Measurements from ENCODE around the gene TMEM236.
A peak's percentile ranks its signal among the peaks of the same experiment; 100 is the strongest.

TMEM236 gene

DNA sequence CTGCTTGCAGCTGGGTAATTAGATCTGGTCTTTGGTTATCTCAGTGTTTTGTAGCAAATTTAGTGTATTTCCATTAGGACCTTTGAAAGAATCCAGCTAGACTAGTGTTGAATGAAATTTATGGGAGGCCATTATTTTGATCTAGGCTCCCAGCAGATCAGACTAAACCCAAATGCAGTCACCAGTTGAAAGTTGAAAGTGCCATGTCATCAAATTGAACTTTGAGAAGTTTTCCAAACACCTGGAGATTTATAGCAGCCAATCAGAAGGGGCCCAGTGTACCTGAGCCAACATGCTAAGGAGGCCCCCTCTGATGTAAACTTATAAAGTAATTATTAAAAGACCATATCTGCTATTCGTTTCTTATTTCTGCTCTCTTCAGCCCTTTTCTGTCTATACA lies 11.3 kb upstream of the TMEM236 start:
- no peak for FAIRE-seq

DNA sequence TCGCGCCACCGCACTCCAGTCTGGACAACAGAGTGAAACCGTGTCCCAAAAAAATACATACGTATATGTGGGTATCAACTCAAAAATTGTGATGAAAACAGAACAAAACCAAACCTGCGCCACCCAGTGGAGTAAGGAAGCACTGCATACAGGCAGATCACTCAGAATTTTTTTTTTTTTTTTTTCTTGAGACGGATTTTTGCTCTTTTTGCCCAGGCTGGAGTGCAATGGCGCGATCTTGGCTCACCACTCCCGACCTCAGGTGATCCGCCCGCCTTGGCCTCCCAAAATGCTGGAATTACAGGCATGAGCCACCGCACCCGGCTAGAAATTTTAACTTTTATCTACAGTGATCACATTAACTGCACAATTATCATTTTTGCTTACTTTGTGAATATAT lies 9.1 kb upstream of the TMEM236 start:
- FAIRE-seq (no peak), DNase-seq (ENCODE audit: insufficient read length, low spot score) (peak; percentile 32)

More for the DNA sequence above, 11.3 kb upstream of the TMEM236 start:
- DNase-seq (ENCODE audit: insufficient read length, low spot score) = no peak

DNA sequence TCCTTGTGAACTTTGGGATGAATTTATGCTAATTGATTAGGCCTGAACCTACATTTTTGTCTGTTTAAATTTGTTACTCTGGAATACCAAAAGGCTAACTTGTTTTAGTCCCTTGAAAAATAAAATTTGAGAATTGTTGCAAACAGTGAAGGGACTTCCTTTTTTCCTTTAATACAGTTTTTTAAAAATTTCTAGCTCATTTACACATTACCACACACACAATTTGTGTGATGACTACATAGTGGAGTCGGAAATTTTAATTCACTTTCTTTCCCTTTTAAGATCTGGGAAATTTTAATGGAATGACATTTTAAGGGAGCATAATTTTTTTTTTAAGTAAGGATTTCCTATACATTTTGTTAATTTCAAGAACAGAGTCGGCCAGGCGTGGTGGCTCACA lies 8.6 kb upstream of the TMEM236 start:
- FAIRE-seq = no peak

DNA sequence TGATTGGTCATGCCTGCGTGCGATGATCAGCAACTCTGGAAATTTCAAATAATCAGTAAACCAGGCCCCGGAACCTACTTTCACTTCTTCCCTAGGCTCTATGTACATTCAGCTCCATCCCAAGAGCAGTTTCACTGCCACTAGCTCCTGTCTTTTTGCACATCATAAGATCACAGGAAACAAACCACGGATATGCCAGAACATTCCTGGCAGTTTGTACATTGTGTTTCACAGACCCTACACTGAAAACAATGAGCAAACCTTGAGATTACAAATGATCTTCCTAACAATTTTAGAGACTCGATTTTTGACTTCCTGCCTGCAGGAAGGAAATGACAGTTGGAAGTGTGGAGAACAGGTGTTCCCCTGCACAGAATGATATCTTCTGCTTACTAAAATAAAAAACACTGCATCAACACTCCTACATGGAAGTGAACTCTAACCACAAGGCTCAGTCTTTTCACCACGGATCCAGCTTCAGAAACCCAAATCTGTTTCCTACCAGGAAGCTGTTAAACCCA lies 7.6 kb upstream of the TMEM236 start:
- FAIRE-seq = no peak
- no peak for DNase-seq (ENCODE audit: insufficient read length, low spot score)

More for the DNA sequence above, 8.6 kb upstream of the TMEM236 start:
- DNase-seq (ENCODE audit: insufficient read length, low spot score) = no peak

DNA sequence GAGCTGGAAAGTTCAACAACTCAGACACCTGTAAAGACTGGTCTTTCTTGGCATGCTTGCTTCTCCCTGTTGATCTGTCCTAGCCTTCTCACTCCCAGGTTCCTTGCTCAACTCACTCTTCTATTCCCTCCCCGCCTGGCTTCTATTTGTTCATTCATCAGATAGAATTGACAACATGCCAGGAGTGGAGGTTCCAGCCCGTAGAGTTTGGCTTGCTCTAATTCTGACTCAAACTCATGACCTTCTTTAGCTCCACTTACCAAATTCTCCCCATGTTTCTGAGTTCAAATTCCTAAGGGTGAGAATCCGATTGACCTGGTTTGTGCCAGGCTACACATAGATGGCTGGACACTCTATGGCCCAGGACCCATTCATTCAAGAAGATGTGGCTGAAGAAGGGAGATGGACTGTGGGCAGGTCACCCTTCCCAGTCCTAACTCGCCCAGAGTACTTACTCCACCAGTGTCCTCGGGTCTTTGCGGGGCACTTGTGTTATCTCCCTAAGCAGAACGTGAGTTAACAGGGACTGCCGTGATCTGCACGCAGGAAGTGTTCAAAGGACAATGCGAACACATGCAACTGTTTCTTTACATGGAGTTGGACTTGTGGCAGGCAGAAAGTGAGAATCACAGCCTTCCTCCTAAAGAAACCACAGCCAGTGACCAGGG lies 4.0 kb upstream of the TMEM236 start:
- FAIRE-seq (peak; percentile 33), DNase-seq (ENCODE audit: insufficient read length, low spot score) (no peak)

DNA sequence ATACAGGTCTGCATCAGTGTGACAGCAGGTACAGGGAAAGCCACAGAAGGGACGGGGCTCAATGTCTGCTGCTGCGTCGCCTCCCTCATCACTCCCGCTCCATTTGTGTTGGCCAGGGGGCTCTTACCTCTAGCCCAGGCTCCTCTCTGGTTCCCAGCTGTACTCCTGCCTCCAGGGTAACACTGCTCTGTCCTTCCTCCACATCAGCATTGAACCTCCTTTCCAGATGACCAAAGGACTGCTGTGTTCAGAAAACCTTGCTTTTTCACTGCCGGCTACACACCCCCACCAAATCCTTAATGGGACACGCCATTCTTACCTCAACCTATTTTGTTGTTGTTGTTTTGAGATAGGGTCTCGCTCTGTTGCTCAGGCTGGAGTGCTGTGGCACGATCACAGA lies 2.1 kb upstream of the TMEM236 start:
- DNase-seq (ENCODE audit: insufficient read length, low spot score) (no peak), FAIRE-seq (no peak)

DNA sequence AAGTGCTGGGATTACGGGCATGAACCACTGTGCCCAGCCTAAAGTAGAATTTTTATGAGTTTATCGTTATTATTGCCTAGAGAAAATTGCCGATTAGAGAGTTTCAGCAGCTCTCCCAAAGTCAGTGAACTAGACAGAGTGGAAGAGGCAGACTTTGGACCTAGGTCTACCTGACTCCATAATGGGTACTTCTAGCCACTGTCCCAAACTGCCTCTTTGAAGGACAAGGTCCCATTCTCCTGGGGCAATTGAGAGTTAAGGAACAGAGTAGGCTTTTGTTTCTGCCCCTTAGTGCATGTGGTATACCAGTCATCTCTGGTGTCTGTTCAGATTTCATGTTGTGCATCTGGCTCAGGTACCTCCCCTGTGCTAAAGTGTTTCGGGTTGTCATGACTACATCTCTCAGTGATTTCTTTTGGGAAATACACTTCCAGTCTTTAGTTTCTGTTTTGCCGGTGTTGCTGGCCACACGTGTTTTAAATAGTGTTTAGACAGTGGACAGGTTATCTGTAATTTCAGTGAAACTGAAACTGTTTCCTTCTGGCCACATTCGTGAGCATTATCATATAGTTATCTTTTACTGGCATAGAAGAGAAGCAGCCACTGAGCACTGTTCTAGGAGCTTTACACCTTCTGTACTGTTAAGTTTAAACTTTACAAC lies 4.7 kb downstream of the TMEM236 start:
- no peak for FAIRE-seq
- DNase-seq (ENCODE audit: insufficient read length, low spot score) = peak; percentile 15

DNA sequence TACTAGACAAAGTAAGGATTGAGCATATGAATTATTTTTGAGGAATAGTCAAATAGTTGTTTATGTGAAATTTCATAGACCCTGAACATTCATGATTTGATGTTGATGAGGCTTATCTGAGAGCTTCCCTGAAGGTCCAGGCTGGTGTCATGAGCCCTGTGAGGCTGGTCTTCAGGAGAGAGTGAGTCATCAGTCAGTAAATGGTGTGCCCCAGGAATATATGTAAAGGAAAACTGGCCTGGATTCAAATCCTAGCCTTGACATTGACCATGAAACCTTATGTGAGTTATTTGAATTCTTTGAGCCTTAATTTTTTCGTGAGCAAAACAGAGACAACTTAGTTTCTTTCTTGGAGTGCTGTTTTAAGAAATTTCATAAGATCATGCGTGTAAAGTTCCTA lies 6.2 kb downstream of the TMEM236 start:
- no peak for DNase-seq (ENCODE audit: insufficient read length, low spot score)
- FAIRE-seq = no peak

DNA sequence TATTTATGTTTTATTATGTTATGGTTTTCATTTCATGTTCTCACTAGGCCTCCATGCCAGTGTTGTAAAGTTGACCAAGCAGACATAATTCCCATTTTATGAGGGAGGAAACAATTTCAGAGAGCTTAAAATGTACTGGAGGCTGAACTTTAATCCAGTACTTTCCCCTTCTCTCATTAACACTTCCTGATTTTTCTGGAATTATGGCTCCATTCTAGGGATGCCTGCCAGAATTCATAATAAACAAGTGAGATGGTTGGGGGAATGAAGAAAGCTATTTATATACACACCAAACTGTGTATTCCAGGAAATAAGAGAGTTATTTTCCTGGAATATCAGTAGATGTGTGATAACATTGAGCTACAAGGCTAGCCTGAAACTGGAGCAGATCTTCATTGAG lies 6.9 kb downstream of the TMEM236 start:
- DNase-seq (ENCODE audit: insufficient read length, low spot score) (no peak), FAIRE-seq (no peak)

DNA sequence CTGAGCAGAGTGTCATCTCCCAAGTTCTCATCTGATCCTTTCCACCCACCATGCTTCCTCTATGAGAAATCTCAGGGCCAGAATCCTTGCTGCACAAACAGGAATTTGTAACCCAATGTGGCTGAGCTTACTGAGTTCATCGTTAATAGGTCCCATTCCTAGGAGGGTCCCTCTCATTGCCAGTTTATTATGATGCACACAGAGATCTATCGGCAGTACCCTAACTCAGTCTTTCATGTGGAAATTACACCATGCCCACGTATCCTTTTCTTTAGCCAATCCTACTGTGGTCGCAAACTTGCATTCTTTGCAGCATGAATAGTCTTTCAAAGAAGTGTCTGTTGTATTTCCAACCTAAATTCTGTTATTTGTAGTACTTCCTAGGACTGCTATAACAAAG lies 12.1 kb downstream of the TMEM236 start:
- DNase-seq (ENCODE audit: insufficient read length, low spot score) (no peak), FAIRE-seq (no peak)

DNA sequence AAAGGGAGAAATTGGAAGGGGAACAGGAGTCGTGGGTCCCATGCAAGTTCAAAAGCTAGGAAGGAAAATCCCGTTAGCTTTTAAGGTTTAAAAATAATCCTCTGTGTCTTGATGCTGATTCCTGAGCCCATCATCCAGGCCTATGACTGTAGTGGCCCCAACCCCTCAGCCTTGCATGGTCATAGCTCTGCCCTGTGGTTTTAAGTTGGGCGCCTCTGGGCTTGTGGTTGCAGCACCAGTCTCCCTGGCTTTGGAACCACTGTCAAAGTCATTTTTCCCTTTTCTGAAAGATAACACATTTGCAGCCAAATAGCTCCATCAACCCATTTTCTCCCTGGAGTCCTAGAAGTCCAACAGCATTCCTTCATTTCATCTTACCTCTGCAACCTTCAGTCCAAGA lies 13.6 kb downstream of the TMEM236 start:
- FAIRE-seq (no peak), DNase-seq (ENCODE audit: insufficient read length, low spot score) (no peak)

DNA sequence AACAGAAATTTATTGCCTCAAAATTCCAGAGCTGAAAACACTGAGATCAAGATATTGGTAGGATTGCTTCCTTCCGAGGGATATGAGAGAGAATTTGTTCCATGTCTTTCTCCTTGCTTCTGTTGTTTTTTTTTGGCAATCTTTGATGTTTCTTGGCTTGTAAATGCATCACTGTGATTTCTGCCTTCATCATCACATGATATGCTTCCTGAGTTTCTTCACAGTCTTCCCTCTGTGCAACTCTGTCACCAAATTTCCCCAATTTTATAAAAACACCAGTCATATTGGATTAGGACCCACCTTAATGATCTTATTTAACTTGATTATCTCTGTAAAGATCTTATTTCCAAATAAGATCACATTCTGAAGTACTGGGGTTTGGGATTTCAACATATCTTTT lies 14.7 kb downstream of the TMEM236 start:
- DNase-seq (ENCODE audit: insufficient read length, low spot score) = no peak
- FAIRE-seq = no peak

DNA sequence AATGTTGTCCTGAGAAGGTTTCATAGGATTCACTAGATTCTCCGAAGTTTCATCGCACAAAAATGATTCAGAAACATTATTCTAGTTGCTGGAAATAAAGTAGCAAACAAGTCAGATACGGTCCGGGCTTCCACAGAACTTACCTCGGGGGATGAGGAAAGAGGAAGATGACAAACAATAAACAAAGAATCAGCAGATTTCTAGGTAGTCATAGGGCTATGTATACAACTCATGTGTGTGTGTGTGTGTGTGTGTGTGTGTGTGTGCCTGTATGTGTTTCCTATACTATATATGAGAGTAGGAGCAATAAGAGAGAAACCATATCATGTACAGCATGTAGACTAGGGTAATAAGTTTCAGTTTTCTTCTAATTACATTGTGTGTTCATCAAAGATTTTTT lies 16.5 kb downstream of the TMEM236 start:
- no peak for FAIRE-seq

DNA sequence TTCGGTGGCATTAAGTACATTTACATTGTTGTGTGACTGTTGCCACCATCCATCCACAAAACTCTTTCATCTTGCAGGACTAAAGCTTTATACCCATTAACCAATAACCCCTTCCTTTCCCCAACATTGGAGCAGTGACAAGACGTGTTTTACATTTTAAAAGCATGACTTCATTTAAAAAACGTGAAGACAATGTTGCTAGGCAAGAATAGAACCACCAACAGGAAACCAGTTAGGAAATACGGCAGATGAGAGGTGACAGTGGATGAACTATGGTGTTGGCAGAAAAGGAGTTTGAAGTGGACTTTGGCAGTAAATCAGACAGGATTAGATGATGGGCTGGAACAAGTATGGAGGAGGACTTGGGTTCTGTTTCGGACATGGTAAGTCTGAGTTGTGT lies 17.0 kb downstream of the TMEM236 start:
- peak; percentile 28 for DNase-seq (ENCODE audit: insufficient read length, low spot score)
- FAIRE-seq = no peak

More for the DNA sequence above, 16.5 kb downstream of the TMEM236 start:
- no peak for DNase-seq (ENCODE audit: insufficient read length, low spot score)

DNA sequence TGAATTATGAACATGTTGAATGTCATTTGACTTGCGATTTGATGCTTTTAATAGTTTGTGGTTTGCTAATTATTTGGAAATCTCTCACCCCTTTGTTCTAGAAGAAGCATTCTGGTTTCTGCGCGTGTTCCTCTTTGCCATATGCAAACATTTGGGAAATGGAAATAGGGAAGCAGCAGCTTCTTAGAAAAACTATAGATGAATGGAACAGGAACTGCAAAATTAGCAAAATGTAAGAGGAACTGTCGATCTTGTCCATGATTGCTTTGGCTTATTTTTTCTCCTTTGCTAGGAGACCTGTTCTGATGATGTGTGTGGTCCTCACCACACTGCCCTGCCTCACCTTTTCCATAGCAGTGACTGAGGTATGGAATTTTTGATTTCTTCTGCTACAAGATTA lies 19.0 kb downstream of the TMEM236 start:
- DNase-seq (ENCODE audit: insufficient read length, low spot score) = no peak
- no peak for FAIRE-seq

DNA sequence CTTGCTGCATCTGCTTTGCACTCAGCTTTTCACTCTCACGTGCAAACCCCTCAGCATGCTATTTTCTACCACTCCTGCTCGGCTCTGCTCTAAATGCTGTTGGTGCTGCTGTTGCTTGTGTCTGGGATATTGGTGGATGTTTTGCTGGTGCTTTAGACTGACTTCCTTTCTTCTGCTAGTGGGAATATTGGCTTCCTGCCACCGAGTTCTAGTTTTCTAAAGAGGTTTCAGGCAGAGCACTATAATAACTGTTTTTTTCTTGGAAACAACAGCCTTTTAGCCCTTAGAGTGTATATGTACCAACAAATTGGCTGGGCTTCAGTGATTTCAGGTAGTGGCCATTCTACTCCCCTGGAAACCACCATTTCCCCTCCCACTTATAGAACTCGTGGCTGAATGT lies 27.8 kb downstream of the TMEM236 start:
- FAIRE-seq = no peak
- no peak for DNase-seq (ENCODE audit: insufficient read length, low spot score)

DNA sequence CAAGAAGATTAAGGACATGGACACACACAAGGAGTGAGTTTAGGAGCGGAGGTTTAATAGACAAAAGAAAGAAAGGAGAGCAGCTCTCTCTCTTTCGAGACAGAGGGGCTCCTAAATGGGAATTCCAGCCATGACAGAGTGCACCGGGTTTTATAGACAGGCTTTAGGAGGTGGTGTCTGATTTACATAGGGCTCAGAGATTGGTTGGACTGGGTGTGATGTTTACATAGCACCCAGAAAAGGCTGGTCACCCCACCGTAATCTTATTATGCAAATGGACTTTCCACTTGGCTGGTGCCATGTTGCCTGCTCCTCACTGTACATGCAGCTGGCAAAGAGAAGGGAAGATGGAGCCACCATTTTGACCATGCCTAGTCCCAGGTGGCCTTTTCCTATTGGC lies 28.7 kb downstream of the TMEM236 start:
- DNase-seq (ENCODE audit: insufficient read length, low spot score) = no peak
- no peak for FAIRE-seq

DNA sequence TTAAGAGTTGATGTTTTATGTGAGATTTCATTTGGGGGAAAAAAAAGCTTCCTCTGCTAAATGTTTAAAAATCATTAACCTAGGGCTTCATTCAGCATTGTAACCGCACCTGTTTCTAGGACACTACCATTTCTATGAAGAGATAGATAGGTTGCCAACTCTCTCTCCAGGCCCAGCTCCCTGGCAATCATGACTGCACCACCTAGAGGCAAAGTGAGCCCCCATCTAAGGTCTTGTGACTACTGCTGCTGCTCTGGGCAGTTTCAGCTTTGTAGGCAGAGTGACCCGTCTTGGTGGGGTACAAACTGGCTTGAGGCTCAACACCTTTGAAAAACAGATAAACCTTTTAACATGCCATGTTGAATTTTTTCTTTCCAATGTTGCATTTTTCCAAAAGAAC lies 29.9 kb downstream of the TMEM236 start:
- no peak for DNase-seq (ENCODE audit: insufficient read length, low spot score)

DNA sequence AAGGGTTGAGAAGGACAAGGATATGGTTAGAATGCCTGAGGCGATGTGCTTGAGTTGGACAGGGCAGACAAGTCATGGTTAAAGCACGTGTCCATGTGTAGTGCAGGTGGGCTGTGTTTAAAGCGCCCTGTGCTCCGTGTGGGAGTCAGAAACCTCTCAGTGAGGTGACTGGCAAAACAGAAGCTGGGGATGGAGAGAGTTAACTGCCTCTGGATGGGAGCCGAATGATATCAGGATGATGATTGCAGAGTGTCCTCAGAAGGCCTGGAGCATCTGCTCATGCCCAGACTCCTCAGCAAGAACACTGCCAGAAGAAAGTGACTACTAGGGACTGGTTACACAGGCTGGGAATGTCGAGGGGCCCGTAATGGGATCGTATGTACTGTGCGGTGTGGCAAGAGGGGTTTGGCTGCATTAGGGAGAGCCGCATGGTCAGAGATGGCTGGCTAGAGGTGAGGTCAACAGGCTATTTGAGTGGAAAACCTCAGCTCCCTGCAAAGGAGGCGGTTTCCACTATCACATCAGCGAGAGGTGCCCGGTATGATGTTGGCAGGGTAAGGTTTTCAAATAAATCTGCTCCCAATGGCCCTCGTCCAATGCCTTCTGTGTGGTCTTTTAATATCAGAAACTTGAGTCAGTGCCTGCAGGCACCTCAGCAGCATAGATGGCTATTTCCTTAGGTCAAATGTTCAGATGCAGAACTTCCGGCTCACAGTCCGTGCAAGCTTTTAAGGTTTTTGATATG lies 31.1 kb downstream of the TMEM236 start:
- DNase-seq (ENCODE audit: insufficient read length, low spot score) (peak; percentile 61), FAIRE-seq (peak; percentile 51)

More for the DNA sequence above, 29.9 kb downstream of the TMEM236 start:
- FAIRE-seq = no peak

DNA sequence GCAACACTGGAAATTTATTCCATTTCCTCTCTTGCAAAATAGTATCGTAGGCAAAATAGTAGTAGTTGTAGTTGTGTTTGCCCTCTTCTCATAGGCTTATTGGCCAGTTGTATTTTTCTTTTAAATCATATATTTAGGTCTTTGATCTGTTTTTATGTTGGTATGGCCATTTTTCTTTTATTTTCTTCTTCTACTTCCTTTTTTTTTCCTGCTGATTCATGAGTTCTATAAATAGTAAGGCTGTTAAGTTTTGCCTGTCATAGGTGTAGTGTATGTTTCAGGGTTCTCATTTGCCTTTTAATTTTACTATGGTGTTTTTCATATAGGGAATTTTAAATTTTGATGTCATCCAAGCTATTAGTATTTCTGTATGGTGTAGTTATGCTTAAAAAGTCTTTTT lies 31.8 kb downstream of the TMEM236 start:
- DNase-seq (ENCODE audit: insufficient read length, low spot score) (no peak), FAIRE-seq (no peak)

DNA sequence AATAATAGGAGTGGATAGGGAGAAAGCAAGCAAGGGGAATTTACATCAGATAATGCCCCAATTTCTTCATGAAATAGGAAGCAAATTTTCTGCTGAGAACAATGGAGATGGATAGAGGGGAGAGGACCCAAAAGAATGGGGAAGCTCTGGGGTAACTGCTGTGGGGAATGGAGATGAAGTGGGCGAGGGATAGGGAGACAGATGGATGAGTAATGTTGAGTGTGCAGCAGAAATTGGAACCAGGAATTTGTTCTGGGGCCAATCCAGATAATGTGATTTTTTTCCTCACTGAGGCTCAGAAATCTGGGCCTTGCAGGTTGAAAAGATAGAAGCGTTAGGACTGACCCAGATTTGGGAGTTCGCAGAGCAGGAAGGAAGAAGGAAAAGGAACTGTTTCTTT lies 32.7 kb downstream of the TMEM236 start:
- no peak for FAIRE-seq
- no peak for DNase-seq (ENCODE audit: insufficient read length, low spot score)

All from HTR-8/SVneo (cell line).